GM21526 (cell line): ENCODE measurements around the gene DPYSL4.

Experiments used
- ATAC-seq: cut with Tn5 transposase; IDR thresholded peaks from one replicate; pipeline ENCODE4 v1.9.1; 2021; ENCODE audit warnings: moderate library complexity; ENCODE audit not compliant: unreplicated experiment, low FRiP score

Gene DPYSL4

DNA sequence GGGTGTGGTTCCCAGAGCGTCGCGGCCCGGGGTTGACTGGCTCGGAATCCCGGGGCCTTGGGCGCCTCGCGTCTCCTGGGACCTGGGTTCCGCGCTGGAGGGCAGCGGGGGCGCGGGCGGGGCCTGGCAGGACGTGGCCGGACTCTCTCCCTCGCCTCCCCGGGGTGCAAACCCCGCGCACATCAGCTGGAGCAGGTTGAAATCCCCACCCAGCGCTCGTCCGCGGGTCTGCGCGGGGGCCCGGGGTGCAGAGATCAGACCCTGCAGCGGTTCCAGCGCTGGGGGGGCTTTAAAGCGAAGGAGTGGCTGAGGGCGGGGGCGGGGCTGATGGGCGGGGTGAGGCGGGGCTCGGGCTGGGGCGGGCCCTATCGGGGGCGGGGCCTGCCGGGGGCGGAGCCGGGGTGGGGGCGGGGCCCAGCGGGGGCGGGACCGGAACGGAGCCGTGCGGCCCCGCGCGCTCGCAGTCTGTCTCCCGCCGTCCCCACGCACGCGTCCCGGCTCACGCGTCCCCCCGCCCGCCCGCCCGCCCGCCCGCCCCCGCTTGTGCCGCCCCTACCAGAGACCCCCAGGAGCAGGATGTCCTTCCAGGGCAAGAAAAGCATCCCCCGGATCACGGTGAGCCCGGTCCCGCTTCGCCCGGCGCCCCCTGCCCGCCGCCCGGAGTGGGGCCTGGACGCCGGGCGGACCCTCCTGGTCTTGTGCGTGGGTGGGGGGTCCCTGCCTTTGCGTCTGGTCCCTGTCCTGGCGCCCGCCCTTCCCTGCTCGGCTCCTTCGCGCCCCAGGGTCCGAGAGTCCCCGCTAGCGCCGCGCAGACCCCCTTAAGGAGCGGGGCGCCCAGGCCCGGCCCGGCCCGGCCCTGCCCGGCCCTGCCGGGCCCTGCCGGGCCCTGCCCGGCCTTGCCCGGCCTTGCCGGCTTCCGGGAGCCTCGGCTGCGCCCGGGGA lies at the start of gene DPYSL4:
Gene DPYSL4, plus strand, starts transcription at position 461 of the 942 bp plus-strand sequence. Its CDS starts 116 bp downstream, at position 577.
- no peak for ATAC-seq

DNA sequence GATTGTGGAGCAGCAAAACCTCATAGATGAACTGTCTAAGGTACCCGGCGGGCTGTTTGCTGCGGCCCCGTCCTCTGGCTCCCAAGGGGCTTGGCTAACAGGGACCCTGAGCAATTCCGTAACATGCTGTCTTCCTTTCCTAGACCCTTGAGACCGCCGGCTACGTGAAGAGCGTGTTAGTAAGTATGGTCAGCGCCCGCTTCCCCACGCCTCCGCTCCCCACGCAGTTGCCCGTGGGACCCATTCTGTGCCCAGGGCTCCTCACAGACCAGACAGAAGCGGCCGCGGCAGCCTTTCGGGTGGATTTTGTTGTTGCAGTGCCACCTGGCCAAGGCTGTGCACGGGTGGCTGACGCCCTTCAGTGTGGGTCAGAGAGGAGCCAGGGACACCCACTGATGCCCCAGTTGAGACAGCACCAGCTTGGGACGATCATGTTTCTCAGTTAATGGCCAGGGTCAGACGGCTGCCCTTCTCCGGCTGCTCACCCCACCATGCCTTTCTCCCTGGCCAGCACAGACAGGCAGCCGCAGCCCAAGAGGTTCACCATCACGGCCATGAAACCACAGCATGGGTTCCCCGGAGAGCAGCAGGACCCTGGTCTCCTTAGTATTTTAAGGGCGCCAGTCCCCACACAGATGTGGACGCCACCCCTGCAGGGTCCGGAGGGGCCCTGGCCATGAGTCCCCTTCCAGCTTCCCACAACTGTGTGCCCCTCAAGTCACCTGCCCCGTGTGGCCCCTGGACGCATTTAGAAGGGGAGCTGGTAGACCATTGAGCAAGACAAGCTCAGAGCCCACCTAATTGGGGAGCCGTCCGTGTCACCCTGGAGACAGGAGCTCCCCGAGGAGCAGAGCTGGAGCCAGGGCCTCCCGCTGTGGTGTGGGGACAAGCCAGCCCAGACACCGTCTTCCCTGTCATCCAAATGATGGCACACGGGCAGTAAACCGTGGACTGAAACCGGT lies 49.4 kb upstream of the DPYSL4 start:
- ATAC-seq: no peak

DNA sequence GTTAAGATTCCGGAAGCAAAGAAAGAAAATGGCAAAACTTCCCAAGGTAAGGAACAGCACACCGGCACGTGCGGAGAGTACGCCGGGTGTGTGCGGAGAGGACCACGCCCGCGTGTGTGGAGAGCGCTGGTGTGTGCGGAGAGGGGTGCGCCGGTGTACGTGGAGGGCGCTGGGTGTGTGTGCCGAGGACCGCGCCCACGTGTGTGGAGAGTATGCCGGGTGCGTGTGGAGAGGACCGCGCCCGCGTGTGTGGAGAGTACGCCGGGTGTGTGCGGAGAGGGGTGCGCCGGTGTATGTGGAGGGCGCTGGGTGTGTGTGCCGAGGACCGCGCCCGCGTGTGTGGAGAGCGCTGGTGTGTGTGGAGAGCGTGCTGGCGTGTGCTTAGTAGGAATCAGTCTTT lies 48.6 kb upstream of the DPYSL4 start:
- ATAC-seq: no peak

DNA sequence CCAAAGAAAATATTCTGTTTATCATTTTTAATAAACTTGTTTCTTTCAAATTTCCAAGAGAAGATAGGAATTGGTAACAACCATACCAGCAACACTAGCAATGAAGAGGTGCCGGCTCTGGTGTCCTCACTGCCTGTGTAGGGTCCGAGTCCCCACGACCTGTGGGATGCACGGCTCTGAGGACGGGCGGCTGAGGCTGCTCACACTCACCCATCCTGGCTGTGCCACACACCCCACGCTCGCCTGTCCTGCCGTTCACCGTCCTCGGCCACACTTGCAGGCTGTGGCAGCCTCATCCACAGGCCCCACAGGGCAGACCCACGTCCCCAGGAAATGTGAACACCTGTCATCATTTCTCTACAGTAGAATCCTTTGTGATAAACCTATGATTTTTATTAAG lies 48.2 kb upstream of the DPYSL4 start:
- no peak for ATAC-seq

DNA sequence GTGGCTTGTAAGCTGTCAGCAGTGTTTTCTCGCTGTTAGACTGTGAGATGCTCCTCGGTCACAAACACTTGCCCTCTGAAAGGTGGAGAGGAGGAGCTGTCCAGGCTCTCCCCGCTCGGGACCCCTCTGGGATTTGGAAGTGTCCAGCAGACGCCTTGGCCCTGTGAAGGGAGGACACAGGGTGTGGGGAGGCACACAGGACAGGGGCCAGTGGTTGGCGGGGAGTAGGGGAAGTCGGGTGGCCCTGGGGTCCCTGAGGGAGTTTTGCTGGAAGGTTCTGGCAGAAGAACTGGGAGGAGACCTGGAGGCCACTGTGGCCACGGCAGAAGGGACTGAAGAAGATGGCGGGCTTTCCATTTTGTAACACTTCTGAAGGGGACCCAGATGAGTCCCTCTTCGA lies 47.2 kb upstream of the DPYSL4 start:
- no peak for ATAC-seq

DNA sequence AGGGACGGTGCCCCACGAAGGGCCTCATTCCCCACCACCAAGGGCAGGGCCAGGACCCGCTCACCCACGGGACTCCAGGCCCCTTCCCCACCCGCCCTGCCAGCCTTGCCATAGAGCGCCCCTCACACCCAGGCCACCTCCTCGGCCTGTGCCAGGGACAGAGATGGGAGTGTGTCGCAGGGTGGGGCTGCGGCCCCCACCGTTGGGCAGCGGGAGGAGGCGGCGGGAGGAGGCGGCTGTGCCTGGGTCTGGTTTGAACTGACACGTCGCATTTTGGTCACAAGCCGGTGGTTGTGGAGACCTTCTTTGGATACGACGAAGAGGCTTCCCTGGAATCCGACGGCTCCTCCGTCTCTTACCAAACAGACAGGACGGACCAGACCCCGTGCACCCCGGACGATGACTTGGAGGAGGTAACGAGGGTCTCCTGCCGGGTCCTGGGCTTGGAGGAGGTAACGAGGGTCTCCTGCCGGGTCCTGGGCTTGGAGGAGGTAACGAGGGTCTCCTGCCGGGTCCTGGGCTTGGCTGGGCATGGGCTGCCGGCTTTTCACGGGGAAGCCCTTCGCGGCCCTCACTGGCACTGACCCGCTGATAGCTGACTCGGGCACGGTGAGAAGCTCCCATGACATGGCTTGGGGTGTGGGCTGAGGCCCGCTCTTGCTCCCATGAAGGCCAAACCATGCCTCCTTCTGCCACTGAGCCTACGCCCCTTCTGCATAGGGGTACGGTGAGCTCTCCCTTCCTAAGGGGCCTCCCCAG lies 46.4 kb upstream of the DPYSL4 start:
- no peak for ATAC-seq

DNA sequence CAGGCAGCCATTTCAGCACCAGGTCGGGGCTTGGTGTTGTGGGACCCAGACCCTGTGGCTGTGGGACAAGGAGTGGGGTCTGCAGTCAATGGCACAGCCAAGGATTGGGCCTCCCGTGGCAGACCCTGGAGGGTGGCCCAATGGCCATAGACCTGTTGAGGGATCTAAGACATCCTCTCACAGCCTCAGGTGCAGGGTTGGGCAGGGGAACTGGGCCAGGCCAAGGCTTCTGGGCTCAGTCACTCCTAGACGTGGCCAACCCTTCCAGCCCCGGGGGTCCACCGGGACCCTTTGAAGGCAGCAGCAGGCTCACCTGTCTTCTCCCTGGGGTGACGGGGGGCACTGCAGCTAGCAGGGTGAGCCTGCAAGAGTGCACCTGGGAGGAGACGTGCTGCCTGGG lies 45.7 kb upstream of the DPYSL4 start:
- no peak for ATAC-seq

DNA sequence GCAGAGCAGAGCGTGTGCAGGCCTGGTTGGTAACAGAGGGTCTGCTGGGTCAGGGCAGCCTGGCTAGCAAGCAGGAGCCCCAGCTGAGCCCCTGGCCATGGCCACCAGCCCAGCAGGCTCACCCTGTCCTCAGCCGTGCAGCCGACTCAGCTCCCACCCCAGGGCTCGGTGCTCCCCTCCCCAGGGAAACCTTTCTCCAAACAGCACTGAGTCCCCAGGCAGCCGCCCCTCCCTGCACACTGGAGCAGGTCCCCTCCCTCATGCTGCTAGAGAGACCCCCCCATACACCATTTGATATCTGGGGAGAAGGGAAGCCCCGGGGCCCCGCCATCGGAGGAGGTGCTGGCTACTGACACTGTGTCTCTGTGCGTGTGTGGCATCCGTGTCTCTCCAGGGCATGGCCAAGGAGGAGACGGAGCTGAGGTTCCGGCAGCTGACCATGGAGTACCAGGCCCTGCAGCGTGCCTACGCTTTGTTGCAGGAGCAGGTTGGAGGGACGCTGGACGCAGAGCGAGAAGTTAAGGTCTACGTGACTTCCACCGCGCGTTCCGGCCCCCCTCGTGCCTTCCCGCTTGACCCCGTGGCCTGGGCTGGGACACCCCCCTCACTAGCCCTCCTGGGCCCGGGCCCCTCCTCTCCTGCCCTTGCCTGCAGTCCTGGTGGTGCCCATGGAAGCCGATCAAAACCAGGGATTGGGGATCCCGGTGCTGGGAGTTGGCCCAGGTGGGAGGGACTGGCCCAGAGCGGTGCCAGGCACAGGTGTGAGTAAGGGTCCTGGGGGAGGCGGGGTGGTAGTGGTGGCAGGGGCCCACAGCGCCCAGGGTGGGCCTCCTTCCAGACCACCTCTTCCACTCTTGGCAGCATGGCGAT lies 45.0 kb upstream of the DPYSL4 start:
- no peak for ATAC-seq

DNA sequence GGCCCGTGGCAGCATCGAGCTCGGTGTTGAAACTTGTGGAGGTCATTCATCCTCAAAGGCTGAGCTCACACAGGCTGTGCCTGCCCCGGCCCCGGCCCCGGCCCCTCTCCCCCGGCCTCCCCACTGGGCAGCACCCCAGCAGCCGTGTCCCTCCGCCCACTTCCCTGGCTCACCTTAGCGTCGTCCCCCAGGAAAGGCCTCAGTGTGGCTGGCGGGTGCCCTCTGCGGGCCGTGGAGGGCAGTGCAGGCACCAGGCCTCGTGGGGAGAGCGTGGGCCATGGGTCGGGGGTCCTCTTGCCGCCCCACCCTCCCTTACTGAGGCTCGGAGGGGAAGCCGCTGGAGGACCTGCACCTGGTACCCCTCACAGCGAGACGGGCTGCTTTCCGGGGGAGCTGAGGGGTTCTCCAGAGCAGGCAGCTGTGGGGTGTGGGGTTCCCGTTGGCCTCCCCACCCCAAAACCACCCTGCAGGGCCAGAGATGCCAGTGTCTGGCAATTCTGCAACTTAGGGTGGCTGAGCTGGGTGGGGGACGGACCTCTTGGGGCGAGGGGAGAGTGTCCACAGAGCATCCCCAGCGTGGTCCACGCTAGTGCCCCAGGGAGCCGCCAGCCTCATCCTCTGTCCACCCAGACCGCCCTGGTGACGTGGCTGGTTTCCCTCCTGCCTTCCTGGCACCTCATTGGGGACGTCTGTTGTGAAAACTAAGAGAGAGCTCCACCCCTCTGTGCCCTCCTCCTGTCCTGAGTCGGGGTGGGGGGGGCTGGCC lies 44.2 kb upstream of the DPYSL4 start:
- peak; percentile 62 for ATAC-seq

DNA sequence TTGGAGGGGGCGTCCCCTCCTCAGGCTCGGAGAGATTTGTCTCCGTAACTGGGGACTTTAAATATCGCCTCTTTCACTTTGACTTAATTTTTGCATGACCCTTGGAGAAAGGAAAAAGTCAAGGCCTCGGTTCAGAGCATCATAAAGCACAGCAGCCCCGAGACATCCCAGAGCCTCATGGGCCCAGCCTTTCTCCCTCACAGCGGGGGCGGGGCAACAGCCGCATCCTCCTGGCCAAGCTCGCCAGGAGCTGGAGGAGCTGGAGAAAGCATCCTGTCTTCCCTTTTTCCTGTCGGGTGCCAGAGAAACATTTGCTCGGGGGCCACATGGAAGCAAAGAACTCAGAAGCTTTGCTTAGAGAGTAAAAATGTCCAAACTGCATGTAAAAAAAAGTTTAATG lies 43.6 kb upstream of the DPYSL4 start:
- no peak for ATAC-seq

DNA sequence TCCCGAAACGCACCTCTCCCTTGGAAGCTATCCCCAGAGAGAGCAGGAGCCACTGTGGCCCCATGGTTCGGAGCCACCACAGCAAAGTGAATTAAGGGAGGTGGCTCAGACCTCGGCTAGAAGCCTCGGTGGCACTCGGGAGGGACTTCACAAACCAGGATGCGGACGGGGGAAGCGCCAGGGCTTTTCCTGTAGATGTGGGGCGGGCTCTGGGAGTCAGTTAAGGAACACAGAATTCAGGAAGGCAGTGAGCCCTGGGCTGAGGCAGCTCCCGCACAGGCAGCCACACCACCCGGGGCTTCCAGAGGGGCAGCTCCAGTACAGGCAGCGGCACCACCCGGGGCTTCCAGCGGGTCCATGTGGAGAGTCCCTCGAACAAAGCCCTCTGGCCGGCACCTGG lies 42.7 kb upstream of the DPYSL4 start:
- no peak for ATAC-seq

DNA sequence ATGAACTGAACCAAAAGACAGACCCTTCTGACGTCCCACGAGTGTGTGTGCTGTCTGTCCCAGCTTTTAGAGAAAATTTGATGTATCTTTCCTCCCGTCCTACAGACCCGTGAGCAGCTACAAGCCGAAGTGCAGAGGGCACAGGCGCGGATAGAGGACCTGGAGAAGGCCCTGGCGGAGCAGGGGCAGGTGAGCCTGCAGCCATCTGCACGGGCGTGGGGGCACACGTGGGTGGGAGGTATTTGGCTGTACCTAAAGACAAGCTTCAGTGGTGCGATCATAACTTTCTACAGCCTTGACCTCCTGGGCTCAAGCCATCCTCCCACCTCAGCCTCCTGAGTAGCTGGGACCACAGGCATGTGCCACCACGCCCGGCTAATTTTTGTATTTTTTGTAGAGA lies 41.7 kb upstream of the DPYSL4 start:
- ATAC-seq: no peak

DNA sequence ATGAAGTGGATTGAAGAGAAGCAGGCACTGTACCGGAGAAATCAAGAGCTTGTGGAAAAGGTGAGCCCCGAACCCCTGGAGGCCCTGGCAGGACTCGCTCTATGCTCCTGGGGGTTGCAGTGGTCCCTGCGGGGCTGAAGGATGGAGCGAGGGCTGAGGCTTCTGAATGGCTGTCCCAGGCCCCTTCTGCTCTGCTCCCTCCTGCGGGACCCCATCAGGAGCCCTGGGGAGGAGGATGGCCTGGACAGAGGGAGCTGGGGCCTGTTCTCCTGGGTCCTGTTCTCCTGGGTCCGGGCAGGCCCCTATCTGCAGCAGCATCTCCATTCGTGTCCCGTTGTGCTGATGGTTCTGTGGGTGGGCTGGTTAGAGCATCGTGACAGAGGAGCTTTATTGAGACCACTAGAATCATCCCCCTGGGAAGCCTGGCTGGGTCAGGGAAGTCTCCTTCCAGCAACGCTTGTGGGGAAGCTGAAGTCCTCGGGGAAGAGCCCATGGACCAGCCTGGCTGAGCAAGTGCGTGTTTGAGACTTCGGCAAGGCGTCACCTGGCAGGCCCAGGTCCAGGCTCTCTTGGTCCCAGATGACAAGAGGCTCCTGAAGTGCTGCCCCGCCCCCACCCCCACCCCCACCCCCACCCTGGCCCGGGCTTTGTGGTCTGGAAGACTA lies 41.1 kb upstream of the DPYSL4 start:
- ATAC-seq: no peak

DNA sequence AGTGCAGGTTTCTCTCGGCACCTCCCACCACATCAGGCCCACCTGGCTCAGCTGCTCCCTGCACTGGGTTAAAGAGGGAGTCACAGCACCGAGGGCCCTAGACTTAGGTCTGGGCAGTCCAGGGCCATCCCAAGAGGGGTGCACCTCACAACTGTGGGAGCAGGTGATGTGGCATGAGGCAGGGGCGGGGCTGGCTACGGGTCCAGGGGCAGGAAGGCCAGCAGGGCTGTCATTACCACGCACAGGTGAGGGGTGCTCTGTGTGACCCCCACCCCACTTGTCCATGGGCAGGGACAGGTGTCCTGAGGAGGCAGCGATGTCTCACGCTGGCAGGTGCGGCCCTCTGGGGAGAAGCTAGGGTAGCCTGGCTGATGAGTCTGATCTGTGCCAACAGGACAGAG lies 40.5 kb upstream of the DPYSL4 start:
- ATAC-seq: no peak

DNA sequence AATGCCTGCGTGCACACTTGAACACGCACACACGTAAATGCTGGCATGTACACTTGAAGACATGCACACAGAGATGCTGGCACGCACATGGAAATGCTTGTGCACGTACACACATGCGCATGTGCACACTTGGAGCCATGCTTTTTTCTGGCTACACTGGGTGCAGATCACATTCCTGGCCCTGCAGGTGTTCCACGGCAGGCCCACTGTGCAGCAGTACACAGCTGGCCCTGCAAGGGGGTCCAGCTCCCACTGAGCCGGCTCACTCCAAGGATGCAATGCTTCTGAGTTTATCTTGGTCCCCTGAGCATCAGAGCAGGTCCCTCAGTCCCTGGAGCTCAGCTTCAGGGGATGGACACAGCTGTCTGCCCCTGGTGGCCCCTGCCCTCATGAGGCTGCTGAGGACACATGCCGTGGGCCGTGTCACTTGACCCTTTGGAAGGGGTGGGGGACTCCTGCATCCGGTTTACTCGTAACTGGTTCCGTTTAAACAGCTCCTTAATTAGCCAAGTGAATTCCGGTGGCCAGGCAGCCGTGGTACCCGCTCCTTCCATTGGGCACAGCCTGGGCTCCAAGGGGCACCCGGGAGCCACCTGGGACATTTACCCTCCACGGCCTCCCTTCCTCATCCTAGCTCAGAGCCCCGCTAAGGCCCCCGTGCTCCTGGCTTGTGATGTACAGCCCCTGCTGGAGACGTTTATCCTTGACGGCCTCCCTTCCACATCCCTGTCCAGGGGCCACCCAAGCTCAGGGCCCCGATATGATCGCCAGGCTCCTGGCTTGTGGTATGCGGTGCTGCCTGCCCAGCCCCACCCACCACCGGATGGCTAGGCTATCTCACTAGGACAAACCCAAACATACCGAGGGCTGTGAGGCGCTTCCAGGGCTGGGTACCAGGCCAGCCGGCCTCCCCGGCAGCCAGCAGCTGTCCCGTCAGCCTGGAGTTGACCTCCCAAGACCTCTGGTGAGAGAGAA lies 39.5 kb upstream of the DPYSL4 start:
- no peak for ATAC-seq

DNA sequence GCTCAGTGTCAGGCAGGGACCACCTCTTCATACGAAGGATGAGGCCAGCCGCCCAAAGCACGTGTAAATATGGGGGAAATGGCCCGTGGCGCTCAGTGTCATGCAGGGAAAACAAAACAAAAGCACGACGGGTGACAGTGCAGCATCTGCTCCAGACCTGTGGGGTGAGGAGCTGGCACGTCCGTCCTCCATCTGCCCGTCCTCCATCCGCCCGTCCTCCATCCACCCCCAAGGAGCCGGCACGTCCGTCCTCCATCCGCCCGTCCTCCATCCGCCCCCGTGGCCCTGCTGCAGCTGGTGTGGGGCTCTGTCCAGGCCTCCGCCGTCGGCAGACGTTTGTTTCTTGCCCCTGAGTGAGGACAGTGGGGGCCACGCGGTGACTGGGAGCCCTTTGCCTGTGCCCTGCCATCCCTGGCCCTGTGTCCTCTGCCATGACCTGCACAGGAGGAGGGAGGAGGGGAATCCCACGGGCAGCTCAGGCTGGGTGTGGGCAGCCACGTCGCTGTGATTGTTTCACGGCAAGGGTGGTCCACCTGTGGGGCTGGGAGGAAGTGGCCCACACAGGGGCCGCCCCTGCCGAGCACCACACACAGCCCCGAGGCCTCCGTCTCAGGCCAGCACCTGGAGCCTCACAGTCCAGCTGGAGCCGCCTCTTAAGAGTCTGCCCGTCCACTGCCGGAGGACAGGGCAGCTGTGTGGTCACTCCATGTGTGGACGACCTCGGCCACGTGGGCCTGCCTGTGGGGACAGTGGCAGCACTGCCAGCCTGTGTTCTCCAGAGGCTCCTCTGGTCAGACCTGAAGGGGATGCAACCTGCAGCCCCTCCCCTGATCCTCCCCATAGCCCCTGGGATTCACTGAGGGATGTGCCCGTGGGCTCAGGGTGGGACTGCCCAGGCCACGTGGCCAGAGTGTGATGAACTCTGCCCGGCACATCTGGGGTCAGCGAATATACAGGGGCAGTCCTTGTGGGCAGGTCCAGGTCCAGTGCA lies 38.2 kb upstream of the DPYSL4 start:
- ATAC-seq: no peak
